Endothelial cell of hepatic sinusoid (primary cell): ENCODE results near the gene C16orf86.

Experiments
- in situ Hi-C: cut with HindIII; loops from 2 replicates; pipeline ENCODE4 v1.10.0; 2017; ENCODE audit warnings: low sequenced_read_pairs

C16orf86 gene

DNA sequence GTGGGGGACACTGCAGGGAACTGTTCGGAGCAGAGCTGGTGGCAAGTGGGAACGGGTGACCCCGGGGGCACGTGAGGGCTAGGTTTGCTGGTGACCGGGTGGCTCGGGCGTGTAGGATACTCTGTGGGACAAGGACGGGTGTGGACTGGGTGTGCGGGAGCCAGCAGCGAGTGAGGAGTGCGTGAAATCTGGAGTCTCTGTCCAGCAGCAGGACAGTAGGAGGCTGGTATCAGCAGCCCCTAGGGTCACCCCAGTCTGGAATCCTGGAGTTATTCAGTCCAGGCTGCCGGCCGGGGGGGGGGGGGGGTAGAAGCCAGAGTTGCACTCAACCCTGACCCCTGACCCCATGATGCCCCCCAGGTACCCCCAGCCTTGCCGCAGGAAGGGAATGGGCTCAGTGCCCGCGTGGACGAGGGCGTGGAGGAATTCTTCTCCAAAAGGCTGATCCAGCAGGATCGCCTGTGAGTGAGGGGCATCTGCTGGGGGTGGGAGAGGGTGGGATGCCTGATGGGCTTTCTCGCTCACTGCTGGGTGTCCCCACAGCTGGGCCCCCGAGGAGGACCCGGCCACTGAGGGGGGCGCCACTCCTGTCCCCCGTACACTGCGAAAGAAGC lies 12.7 kb upstream of the C16orf86 start:
- in situ Hi-C loops, result no loop called here

DNA sequence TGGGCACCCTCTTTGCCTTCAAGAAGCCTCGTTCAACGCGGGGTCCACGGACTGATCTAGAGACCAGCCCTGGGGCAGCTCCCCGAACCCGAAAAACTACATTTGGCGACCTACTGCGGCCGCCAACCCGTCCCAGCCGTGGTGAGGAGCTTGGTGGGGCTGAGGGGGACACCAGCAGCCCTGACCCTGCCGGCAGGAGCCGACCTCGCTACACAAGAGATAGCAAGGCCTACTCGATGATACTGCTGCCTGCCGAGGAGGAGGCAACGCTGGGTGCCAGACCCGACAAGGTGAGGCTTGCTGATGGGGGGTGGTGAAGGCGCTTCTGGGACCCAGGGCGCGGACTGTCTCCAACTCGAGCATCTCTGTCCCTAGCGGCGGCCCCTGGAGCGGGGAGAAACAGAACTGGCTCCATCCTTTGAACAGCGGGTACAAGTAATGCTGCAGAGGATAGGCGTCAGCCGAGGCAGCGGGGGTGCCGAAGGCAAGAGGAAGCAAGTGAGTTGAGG lies 12.2 kb upstream of the C16orf86 start:
- in situ Hi-C loops, result no loop called here

DNA sequence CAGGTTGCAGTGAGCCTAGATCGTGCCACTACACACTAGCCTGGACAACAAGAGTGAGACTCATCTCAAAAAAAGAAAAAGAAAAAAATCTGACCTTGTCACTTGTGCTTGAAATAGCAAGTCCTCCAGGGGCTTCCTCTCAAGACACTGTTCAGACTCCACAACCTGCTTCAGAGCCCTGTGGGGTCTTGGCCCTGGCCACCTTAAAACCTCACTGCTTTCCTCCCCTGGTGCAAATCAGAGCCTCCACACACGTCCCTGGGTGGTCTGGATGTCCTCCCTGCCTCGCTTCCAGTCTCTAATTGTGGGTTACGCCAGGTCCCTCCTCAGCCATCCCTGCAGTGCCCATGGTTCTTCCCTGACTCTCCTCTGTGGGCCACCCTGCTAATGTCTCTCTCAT lies 11.3 kb upstream of the C16orf86 start:
- in situ Hi-C loops, result no loop called here

DNA sequence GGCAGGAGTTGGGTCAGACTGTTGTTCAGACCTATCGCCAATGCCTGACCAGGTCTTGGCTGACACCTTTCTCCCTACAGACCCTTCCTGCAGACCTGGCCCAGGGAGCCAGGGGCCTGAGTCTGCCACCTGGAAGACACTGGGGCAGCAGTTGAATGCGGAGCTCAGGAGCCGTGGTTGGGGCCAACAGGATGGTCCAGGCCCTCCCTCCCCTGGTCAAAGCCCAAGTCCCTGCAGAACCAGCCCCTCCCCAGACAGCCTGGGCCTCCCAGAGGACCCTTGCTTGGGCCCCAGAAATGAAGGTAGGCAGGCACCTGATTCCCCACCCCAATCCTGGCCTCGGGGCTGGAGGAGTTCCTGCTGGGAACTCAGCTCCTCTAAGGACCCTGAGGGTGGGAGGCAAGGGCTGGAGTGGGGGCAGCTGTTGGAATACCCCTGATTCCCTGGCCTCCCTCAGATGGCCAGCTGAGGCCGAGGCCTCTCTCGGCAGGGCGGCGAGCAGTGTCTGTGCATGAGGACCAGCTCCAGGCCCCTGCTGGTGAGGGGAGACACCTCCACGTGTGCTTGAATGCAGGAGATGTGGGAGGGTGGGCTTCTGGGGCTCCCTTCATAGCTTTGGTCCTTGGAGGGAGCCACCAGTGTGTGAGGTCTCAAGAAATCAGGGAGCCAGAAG lies 10.1 kb upstream of the C16orf86 start:
- in situ Hi-C loops, result no loop called here

DNA sequence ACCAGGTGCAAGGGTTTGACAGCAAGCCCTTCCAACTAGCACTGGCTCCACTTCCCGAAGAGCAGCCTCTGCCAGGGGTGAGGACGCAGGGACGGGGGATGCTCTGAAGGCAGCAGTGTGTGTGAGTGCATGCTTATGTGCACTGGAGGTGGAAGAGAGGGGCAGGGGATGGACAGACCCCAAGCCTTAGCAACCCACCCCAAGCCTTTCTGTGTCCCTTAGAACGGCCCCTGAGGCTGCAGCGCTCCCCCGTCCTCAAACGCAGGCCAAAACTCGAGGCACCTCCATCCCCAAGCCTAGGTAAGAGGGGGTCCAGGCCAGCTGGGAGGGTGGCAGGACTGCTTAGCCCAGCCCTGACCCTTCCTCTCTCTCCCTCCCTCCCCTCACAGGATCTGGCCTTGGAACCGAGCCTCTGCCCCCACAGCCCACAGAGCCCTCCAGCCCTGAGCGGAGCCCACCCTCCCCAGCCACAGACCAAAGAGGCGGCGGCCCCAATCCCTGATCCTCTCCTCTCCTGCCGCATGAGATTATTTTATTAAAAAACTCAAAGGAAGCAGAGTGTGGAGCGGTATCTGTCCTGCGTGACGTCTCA lies 9.5 kb upstream of the C16orf86 start:
- in situ Hi-C loops, result no loop called here

DNA sequence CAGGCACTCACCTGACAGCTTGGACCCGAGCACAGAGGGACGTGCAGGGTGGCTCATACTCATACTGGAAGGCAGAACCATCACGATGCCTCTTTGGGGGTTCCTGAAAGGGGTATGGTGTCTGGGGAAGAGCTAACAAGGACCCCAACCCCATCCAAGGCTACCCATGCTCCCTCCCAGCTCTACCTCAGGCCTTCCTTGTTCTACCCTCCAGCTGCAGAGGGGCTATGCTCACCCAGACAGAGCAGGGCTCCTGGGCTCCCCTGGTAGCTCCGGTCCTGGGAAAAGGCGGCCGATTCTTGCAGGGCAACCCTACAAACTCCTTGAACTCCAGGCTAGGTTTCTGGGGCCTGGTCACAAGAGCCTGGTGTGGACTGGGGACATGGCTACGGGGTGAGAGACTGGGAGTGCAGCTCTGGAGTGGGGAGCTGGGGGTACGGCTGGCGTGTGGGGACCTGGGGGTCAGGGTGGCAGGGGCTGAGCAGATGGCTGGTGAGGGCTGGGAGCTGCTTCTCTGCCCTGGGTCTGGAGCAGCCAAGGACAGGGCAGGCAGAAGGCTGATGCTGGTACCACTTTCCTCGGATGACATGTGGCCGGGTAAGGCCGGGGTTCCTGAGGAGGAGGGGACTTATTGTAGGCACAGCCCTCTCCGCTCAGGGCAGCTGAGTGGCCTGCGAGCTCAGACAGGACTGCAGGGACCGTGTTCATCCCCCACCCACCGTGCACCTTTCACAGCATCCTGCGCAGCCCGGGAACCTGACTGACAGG lies 8.7 kb upstream of the C16orf86 start:
- in situ Hi-C loops, result no loop called here

DNA sequence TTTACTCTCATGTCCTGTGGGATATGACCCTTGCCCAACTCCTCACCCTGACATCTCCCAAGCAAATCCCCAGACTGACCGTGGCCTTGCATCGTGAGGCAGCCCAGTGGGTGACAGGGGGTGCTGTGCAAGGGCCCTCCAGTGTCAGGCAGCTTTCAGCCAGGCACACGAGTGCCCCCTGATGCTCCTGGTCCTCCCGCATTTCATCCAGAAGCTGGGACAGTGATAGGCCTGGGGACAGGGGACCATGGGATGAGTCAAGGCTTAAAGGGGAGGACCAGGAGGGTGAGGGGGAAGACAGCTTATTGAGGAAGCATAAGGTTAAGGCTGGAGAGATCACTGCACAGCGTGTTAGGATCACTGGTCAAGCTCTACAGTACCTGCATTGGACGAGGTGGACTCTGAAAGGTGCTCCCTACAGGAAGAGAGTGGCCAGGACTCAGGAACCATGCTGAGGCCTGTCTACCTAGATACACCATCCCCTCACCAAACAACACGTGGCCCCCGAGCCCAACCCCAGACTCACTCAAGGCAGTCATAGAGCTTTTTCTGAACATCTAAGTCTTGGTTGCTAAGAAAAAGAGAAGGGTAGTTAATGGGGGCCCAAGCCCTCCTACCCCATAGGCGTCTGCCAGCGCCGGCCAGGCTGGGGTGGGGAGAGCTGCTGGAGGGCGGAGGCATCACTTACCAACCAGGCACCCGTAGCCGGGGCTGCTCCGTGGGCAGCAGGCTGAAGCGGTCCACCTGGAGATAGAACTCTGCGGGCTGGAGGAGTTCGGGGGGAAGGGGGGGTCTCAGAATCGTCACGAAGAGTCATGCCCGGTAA lies 7.6 kb upstream of the C16orf86 start:
- in situ Hi-C loops, result no loop called here

DNA sequence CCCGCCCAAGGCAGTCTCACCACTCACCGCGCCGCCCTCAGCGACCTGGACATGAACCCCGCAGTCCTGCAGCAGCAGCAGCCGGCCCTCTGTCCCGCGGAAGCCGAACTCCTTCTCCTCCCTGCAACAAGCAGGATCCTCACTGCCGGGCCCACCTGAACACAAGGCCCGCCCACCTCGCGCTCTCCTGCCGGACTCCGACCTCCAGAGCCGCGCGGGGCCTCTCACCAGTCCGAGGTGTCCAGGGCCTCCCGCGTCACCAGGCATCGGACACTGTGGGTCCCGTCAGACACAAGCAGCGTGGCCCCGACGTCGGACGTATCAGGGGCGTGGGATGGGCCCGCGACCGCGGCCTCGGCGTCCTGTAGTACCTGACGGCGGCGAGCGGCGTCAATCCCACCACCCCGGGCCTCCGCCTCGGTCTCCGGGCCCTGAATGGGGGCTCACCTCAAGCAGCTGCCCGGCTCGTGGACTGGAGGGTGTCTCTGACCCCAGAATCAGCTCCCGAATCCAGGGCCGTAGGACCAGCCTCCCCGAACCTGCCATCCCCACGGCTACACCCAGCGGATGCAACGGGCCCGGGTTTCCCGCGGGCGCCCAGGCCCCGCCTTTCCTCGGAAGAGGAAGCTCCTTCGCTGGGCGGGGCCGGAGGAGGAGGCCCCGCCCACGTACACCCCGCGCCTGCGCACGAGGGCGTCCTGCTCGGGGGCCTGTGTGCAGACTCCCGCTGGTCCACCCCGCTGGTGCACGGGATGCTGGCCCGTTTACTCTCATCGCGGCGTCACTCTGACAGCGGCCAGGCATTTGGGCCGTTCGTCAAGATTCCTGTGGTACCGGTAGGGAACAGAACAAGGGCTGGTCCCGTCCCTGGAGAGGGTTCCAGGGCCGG lies 6.7 kb upstream of the C16orf86 start, which contains the start of gene ACD:
TSS of gene ACD (minus strand) at position 586 of the 889 bp plus-strand sequence. CDS start at position 546, 40 bp downstream.
- in situ Hi-C loops, result no loop called here

DNA sequence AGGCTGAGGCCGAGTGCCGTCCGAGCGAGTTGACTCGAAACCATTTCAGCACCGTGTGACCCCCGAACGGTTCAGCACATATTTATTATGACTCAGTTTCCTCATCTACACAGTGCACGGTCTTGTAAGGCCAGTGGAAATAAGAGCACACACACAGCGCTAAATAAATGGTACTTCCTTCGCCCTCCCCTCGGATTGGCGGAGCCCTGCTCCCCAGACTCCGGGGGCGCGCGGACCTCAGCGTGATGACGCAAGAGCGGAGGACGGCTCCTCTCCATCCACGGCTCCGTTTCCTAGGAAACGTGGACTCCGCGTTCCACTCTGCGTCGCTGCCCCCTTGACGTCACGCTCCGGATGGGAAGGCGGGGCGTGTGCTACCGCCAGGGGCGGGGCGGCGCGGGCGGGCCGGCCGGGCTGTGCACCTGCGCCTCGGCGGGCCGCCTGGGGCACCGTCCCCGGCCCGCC lies 6.0 kb upstream of the C16orf86 start, which contains the start of gene PARD6A:
TSS of gene PARD6A (plus strand) at position 397 of the 465 bp plus-strand sequence. CDS start 79 bp downstream, outside the sequence.
- in situ Hi-C loops, result no loop called here

DNA sequence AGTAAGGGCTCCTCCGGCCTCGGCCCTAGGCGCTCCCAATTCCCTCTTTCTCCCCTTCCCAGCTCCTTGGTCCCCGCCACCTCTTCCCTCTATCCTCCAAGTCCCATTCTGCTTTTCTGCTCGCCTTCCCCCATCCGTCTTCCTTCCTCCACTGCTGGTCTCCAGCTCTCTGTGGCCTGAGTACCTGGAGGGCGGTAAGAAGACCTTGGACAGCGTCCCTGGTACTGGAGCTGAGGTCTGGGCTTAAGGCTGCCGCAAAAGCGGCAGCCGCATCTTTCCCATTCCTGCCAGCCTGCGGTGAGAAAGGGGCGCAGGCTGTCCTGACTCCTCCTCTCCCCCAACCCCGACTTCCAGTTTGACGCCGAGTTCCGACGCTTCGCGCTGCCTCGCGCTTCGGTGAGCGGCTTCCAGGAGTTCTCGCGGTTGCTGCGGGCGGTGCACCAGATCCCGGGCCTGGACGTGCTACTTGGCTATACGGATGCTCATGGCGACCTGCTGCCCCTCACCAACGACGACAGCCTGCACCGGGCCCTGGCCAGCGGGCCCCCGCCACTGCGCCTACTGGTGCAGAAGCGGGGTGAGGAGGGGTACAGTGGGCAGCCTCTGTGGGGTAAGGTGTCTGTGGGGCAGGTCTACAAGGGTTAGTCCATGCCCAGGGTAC lies 5.4 kb upstream of the C16orf86 start:
- in situ Hi-C loops, result no loop called here

DNA sequence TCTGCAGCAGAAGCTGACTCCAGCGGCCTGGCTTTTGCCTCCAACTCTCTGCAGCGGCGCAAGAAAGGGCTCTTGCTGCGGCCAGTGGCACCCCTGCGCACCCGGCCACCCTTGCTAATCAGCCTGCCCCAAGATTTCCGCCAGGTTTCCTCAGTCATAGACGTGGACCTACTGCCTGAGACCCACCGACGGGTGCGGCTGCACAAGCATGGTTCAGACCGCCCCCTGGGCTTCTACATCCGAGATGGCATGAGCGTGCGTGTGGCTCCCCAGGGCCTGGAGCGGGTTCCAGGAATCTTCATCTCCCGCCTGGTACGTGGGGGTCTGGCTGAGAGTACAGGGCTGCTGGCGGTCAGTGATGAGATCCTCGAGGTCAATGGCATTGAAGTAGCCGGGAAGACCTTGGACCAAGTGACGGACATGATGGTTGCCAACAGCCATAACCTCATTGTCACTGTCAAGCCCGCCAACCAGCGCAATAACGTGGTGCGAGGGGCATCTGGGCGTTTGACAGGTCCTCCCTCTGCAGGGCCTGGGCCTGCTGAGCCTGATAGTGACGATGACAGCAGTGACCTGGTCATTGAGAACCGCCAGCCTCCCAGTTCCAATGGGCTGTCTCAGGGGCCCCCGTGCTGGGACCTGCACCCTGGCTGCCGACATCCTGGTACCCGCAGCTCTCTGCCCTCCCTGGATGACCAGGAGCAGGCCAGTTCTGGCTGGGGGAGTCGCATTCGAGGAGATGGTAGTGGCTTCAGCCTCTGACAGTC lies 4.5 kb upstream of the C16orf86 start:
- in situ Hi-C loops, result no loop called here

DNA sequence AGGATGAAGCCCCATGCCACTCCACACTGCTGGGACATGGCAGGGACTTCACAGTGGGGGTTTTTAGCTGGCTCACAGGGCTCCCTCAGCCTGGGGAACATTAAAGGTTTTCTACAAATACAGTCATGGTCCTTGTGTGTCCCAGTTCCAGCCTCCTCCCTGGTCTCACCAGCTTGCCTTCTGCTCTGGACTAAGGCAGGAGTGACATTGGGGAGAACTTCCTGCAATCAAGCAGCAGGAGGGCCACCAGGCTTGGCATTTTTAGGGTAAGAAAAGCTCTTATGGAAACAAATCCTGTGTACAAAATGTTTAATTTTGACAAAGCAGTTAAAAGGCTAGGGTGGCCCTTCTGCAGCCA lies 4.0 kb upstream of the C16orf86 start:
- in situ Hi-C loops, result no loop called here

DNA sequence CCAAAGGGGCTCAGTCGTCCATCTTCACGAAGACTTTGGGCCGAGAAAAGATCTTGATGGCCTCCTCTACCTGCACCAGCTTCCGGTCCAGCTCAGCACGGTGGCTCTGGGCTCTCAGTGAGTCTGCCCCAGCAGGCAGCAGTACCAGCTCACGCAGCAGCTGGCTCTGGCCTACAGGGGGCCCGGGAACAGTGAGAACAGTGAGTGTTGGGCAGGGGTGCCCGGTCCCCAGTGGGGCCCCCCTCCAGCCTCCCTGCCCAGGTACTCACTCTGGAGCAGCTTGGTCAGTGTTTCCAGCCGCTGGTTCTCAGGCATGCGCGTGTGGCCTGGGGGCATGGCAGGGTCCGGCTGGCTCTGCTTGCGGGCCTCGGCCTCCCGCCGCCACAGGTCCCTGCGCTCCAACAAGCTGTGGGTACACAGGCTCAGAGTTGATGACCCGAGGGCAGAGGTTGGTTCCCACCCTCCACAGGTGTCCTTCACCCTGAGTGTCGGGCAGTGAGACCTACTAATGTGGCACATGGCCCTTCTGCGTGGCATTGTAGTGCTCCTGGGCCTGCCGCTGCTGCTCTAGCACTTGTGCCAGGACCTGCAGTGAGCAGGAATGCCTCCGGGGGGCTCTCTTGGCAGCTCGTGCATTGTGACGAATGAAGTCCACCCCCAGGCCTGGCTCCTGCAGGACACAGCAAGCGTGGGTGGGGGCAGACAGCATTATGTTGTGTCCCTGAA lies 3.3 kb upstream of the C16orf86 start:
- in situ Hi-C loops, result no loop called here

DNA sequence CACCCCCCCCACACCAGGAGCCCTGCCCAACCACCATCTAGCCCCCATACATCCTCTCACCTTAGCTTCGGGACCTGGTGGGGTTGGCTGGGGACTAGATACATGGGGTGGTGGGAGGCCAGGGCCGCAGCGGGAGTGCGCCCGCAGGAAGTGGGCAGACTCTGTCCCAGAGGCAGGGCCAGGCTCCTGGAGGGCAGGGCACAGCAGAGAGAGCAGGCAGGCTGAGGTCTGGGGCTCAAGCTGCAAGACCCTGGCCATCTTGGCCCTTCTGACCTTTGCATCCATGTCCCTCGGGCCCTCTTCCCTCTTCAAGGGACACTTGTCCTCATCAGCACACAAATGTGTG lies 2.8 kb upstream of the C16orf86 start:
- in situ Hi-C loops, result no loop called here

DNA sequence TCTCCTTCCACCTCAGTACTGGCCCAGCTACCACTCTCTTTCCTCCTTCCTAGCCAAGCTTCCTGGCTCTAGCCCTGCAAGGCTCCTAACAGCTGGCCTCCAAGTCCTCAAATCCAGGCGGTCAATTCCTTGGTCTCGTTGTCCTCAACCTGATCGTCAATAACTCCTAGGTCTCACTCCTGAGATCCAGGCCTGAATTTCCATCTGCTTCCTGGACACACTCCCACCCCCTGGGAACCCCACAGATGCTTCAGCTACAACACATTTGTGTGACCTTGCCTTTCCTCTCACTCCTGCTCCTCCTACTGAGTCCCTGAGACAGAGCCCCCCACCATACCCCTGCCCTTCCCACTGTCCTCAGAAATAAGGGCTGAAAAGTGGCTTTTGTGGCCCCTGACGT lies 2.4 kb upstream of the C16orf86 start:
- in situ Hi-C loops, result no loop called here

DNA sequence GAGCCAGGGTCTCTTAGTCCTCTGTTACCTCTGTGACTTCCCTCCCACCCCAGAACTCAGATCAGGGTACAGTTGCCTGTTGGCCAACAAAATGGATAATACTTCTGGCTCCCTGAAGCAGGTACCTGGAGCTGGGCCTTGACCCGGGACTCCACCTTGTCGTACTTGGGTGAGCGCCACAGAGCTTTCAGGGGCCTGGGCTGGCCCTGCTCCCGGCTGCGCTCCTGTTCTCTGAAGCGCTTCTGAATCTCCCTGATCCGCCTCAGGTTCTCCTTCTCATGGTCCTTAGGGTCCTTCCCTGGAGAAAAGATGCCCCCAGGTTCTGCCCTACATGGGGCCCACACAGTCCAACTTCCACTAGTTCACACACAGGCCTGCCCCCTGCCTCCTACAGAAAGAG lies 1.7 kb upstream of the C16orf86 start:
- in situ Hi-C loops, result no loop called here

DNA sequence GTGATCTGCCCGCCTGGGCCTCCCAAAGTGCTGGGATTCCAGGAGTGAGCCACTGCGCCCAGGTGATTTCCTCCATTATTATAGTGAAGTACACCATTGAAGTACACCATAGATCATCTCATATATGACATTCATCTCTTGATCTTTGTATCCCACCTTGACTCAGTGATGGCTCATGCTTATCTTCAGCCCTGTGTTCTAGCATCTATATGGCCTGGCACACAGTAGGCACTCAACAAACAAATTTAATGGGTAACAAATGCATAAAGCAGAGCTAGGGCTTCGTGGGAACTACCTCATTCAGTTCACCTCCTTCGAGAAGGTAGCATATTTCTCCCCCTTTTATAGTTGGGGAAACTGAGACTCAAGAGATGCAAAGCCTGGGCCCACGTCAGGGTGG lies 1.0 kb upstream of the C16orf86 start:
- in situ Hi-C loops, result no loop called here
